WTC11 (cell line): ENCODE results near the gene GRM7. TPM values are rescaled to one million over a fixed set of nuclear protein-coding genes. Genes with fewer than 3 reads are reported as not detected.

Source experiments
- ATAC-seq: fragments of 200-7000 bp; cut with Tn5 transposase; 2 replicates; pipeline ENCODE4 v1.10.0; 2021; ENCODE audit warnings: mild to moderate bottlenecking, moderate library complexity
- CTCF ChIA-PET: fragments of 300-600 bp; sonication (Branson Sonifier 250); formaldehyde crosslinking; loops from one replicate; lab custom pipeline; 2021; ENCODE audit warnings: antibody characterized with exemption; lab: Charles Lee
- POLR2A ChIA-PET: fragments of 350-600 bp; sonication (Branson Sonifier 250); formaldehyde crosslinking; loops from one replicate; lab custom pipeline; 2021; ENCODE audit warnings: antibody characterized with exemption; lab: Charles Lee
- DNase-seq: peaks from one replicate; pipeline ENCODE4 v3.0.0; 2021; ENCODE audit warnings: low spot score
- H3K27ac Mint-ChIP-seq: 2 replicates; pipeline ENCODE4 v1.8.0; 2021; ENCODE audit warnings: mixed read lengths
- H3K27me3 Mint-ChIP-seq: 2 replicates; pipeline ENCODE4 v1.8.0; 2021; ENCODE audit warnings: low read depth, mild to moderate bottlenecking, moderate library complexity, mixed read lengths
- H3K36me3 Mint-ChIP-seq: 2 replicates; pipeline ENCODE4 v1.8.0; 2021; ENCODE audit warnings: mixed read lengths
- H3K4me1 Mint-ChIP-seq: 2 replicates; pipeline ENCODE4 v1.8.0; 2022; ENCODE audit warnings: mixed read lengths
- H3K4me3 Mint-ChIP-seq: 2 replicates; pipeline ENCODE4 v1.8.0; 2021; ENCODE audit warnings: mild to moderate bottlenecking, moderate library complexity, mixed read lengths
- H3K9me3 Mint-ChIP-seq: 2 replicates; pipeline ENCODE4 v1.8.0; 2021; ENCODE audit warnings: mixed read lengths
- CBFB ChIP-seq: sonication (generic); formaldehyde crosslinking; IDR thresholded peaks from 2 replicates; pipeline ENCODE4 v1.8.1; 2022; ENCODE audit warnings: mild to moderate bottlenecking, low read depth, missing genetic modification reagents
- CTCF ChIP-seq: fragments of 200-600 bp; IDR thresholded peaks from 2 replicates; pipeline ENCODE4 v1.8.0; 2022; ENCODE audit warnings: antibody characterized with exemption
- ERG ChIP-seq: fragments of 250-450 bp; sonication (Bioruptor Pico); IDR thresholded peaks from 2 replicates; pipeline ENCODE4 v1.8.0; 2021; ENCODE audit warnings: mild to moderate bottlenecking
- FOXK1 ChIP-seq: sonication (generic); formaldehyde crosslinking; IDR thresholded peaks from 2 replicates; pipeline ENCODE4 v1.8.0; 2022; ENCODE audit warnings: mild to moderate bottlenecking, moderate library complexity, missing genetic modification reagents
- GABPB1 ChIP-seq: sonication (generic); formaldehyde crosslinking; IDR thresholded peaks from 2 replicates; pipeline ENCODE4 v1.8.1; 2023; ENCODE audit warnings: mild to moderate bottlenecking, missing genetic modification reagents
- IRF1 ChIP-seq: sonication (generic); formaldehyde crosslinking; IDR thresholded peaks from 2 replicates; pipeline ENCODE4 v1.8.0; 2023; ENCODE audit warnings: missing genetic modification reagents
- JUN ChIP-seq: sonication (generic); formaldehyde crosslinking; IDR thresholded peaks from 2 replicates; pipeline ENCODE4 v1.8.0; 2023; ENCODE audit warnings: mild to moderate bottlenecking, missing genetic modification reagents
- NFATC4 ChIP-seq: fragments of 250-450 bp; sonication (Bioruptor Pico); IDR thresholded peaks from 2 replicates; pipeline ENCODE4 v1.9.0; 2021; ENCODE audit warnings: mild to moderate bottlenecking
- NR2C2 ChIP-seq: sonication (generic); formaldehyde crosslinking; IDR thresholded peaks from 2 replicates; pipeline ENCODE4 v1.8.0; 2022; ENCODE audit warnings: mild to moderate bottlenecking, missing genetic modification reagents
- PREB ChIP-seq: sonication (generic); formaldehyde crosslinking; IDR thresholded peaks from 2 replicates; pipeline ENCODE4 v1.8.1; 2022; ENCODE audit warnings: mild to moderate bottlenecking, missing genetic modification reagents, moderate library complexity, borderline replicate concordance
- SMAD4 ChIP-seq: sonication (generic); formaldehyde crosslinking; IDR thresholded peaks from 2 replicates; pipeline ENCODE4 v1.8.0; 2022; ENCODE audit warnings: mild to moderate bottlenecking, missing genetic modification reagents
- SOX15 ChIP-seq: fragments of 250-450 bp; sonication (Bioruptor Pico); IDR thresholded peaks from 2 replicates; pipeline ENCODE4 v1.9.0; 2021; ENCODE audit warnings: mild to moderate bottlenecking
- TEAD4 ChIP-seq: sonication (generic); formaldehyde crosslinking; IDR thresholded peaks from 2 replicates; pipeline ENCODE4 v1.8.0; 2022; ENCODE audit warnings: mild to moderate bottlenecking, missing genetic modification reagents
- ZNF232 ChIP-seq: sonication (generic); formaldehyde crosslinking; IDR thresholded peaks from 2 replicates; pipeline ENCODE4 v1.8.0; 2022; ENCODE audit warnings: mild to moderate bottlenecking, missing genetic modification reagents
- ZNF396 ChIP-seq: fragments of 250-450 bp; sonication (Bioruptor Pico); IDR thresholded peaks from 2 replicates; pipeline ENCODE4 v1.8.0; 2021; ENCODE audit warnings: mild to moderate bottlenecking, moderate library complexity, borderline replicate concordance
- total RNA-seq: library from RNA; stranded (reverse); gene quantifications from 3 replicates; pipeline ENCODE4 v1.2.3, GENCODE V29; 2021
- TF ChIP-seq, protein P1 (sequence below): fragments of 250-450 bp; sonication (Bioruptor Pico); IDR thresholded peaks from 2 replicates; pipeline ENCODE4 v1.9.0; 2021; ENCODE audit warnings: moderate library complexity, mild to moderate bottlenecking, inconsistent platforms, borderline replicate concordance
- TF ChIP-seq, protein P2 (sequence below): sonication (generic); formaldehyde crosslinking; conservative IDR thresholded peaks from 2 replicates; pipeline ENCODE4 v1.8.1; 2023; ENCODE audit warnings: mild to moderate bottlenecking, low read depth, missing genetic modification reagents, moderate library complexity
- TF ChIP-seq, protein P3 (sequence below): fragments of 250-450 bp; sonication (Bioruptor Pico); IDR thresholded peaks from 2 replicates; pipeline ENCODE4 v2.1.2; 2022; ENCODE audit warnings: mild to moderate bottlenecking, moderate library complexity
- TF ChIP-seq, protein P4 (sequence below): sonication (generic); formaldehyde crosslinking; IDR thresholded peaks from 2 replicates; pipeline ENCODE4 v1.8.0; 2022; ENCODE audit warnings: mild to moderate bottlenecking, missing genetic modification reagents

The GRM7 gene
- total RNA-seq, 1 experiment from 2014 or later: 0.42 TPM

DNA sequence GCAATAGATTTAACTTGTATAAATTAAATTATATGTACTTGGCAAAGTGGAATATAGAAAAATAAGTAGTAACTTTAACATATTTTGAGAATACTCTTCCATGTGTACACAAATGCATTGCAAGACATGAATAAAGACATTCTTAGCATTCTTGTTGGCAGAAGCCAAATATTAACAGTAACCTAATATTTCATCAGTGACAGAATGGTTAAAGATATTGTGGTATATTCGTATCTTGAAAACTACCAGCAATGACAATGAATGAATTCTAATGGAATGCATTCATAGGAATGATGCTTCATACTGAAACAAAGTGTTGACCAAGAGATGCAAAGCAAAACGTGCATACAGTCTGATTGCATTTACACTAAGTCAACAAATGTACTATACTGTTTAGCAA lies 524.7 kb downstream of the GRM7 start:
- Mint-ChIP-seq H3K27me3 (no peaks in the 10 kb centered on the region), H3K4me3 (no peak overlapping the region), H3K4me1 (no peaks in the 10 kb centered on the region), H3K27ac (no peak overlapping the region), H3K9me3 (peaks cover under 1% of the 10 kb centered on the region; the same call in 1 of the 2 replicates), H3K36me3 (no peaks in the 10 kb centered on the region)
- CTCF ChIA-PET: no interaction called here
- ATAC-seq (no peak), DNase-seq (no peak)
- POLR2A ChIA-PET: no interaction called here
- TF ChIP-seq NR2C2 (CRISPR knock-in tag): no peak
- TF ChIP-seq TEAD4: no peak
- no peak for TF ChIP-seq ZNF232 (CRISPR knock-in tag)
- TF ChIP-seq JUN (CRISPR knock-in tag): no peak
- no peak for TF ChIP-seq PREB

DNA sequence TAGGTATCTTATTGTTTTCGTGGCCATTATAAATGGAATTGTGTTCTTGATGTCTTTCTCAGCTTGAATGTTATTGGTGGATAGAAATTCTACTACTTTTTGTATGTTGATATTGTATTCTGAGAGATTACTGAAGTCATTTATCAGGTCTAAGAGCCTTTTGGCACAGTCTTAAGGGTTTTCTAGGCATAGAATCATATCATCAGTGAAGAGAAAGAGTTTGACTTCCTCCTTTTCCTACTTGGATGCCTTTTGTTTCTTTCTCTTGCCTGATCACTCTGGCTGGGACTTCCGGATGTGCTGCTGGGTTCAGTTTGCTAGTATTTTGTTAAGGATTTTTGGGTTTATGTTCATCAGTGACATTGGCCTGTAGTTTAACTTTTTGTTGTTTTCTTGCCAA lies 527.1 kb downstream of the GRM7 start:
- Mint-ChIP-seq H3K4me1 (no peaks in the 10 kb centered on the region), H3K9me3 (peaks cover 7% of the 10 kb centered on the region; the same call in 1 of the 2 replicates), H3K27ac (no peak overlapping the region), H3K27me3 (no peaks in the 10 kb centered on the region), H3K4me3 (no peak overlapping the region), H3K36me3 (no peaks in the 10 kb centered on the region)
- ATAC-seq (no peak), DNase-seq (no peak)
- CTCF ChIA-PET: no interaction called here
- POLR2A ChIA-PET: no interaction called here
- TF ChIP-seq IRF1 (CRISPR knock-in tag) (no peak), FOXK1 (CRISPR knock-in tag) (no peak)

DNA sequence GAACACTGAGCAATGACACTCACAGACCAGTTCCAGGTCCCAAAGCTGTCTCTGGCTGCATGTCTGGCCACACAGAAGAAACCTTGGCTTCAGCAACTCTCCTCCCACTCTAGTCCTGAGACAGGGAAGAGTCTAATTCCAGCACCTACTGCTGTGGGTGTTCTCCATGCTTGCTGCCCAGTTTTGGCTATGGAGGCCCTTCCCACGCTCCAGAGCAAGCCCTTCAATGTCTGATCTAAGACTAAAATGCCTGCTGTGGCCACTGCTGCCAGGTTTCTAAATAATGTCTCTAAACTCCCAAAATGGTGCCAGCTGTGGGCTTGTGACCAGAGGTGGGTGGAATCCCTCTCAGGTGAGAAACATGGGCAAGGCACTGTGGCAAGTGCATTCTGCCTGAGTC lies 531.3 kb downstream of the GRM7 start:
- Mint-ChIP-seq H3K9me3 (peaks cover 7% of the 10 kb centered on the region; the same call in 1 of the 2 replicates), H3K27me3 (no peaks in the 10 kb centered on the region), H3K27ac (no peak overlapping the region), H3K36me3 (no peaks in the 10 kb centered on the region), H3K4me3 (no peak overlapping the region), H3K4me1 (no peaks in the 10 kb centered on the region)
- no peak for ATAC-seq
- CTCF ChIA-PET: no interaction called here
- no peak for DNase-seq
- POLR2A ChIA-PET: no interaction called here
- no peak for TF ChIP-seq SMAD4 (CRISPR knock-in tag)
- no peak for TF ChIP-seq CTCF
- TF ChIP-seq, protein P1, sequence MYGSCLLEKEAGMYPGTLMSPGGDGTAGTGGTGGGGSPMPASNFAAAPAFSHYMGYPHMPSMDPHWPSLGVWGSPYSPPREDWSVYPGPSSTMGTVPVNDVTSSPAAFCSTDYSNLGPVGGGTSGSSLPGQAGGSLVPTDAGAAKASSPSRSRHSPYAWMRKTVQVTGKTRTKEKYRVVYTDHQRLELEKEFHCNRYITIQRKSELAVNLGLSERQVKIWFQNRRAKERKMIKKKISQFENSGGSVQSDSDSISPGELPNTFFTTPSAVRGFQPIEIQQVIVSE (CRISPR knock-in tag): no peak
- TF ChIP-seq, protein P2, sequence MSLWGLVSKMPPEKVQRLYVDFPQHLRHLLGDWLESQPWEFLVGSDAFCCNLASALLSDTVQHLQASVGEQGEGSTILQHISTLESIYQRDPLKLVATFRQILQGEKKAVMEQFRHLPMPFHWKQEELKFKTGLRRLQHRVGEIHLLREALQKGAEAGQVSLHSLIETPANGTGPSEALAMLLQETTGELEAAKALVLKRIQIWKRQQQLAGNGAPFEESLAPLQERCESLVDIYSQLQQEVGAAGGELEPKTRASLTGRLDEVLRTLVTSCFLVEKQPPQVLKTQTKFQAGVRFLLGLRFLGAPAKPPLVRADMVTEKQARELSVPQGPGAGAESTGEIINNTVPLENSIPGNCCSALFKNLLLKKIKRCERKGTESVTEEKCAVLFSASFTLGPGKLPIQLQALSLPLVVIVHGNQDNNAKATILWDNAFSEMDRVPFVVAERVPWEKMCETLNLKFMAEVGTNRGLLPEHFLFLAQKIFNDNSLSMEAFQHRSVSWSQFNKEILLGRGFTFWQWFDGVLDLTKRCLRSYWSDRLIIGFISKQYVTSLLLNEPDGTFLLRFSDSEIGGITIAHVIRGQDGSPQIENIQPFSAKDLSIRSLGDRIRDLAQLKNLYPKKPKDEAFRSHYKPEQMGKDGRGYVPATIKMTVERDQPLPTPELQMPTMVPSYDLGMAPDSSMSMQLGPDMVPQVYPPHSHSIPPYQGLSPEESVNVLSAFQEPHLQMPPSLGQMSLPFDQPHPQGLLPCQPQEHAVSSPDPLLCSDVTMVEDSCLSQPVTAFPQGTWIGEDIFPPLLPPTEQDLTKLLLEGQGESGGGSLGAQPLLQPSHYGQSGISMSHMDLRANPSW (CRISPR knock-in tag): no peak
- no peak for TF ChIP-seq NFATC4 (CRISPR knock-in tag)
- no peak for TF ChIP-seq SOX15 (CRISPR knock-in tag)
- no peak for TF ChIP-seq CBFB (CRISPR knock-in tag)
- TF ChIP-seq, protein P3, sequence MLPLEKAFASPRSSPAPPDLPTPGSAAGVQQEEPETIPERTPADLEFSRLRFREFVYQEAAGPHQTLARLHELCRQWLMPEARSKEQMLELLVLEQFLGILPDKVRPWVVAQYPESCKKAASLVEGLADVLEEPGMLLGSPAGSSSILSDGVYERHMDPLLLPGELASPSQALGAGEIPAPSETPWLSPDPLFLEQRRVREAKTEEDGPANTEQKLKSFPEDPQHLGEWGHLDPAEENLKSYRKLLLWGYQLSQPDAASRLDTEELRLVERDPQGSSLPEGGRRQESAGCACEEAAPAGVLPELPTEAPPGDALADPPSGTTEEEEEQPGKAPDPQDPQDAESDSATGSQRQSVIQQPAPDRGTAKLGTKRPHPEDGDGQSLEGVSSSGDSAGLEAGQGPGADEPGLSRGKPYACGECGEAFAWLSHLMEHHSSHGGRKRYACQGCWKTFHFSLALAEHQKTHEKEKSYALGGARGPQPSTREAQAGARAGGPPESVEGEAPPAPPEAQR (CRISPR knock-in tag): no peak
- TF ChIP-seq, protein P4, sequence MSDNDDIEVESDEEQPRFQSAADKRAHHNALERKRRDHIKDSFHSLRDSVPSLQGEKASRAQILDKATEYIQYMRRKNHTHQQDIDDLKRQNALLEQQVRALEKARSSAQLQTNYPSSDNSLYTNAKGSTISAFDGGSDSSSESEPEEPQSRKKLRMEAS (CRISPR knock-in tag): no peak
- no peak for TF ChIP-seq ZNF396 (CRISPR knock-in tag)
- no peak for TF ChIP-seq ERG (CRISPR knock-in tag)
- TF ChIP-seq GABPB1 (CRISPR knock-in tag): no peak
